Sigmoid colon (tissue), 4 donors: ENCODE data around the gene IRGM.

Source experiments
- EP300 ChIP-seq, 4 donors: sonication (generic); formaldehyde crosslinking; IDR thresholded peaks; one replicate each; pipeline ENCODE4 v1.6.1; 2017; ENCODE audit warnings: antibody characterized with exemption in 4 of 4
- POLR2AphosphoS5 ChIP-seq, 4 donors: sonication (generic); formaldehyde crosslinking; IDR thresholded peaks; one replicate each; pipeline ENCODE4 v1.6.1; 2017; ENCODE audit warnings: antibody characterized with exemption in 4 of 4
- TF ChIP-seq, protein P1 (sequence below), 4 experiments: fragments of 450-650 bp in 3 of 4; fragments of 200-600 bp in 1 of 4; IDR thresholded peaks; one replicate each; pipeline ENCODE4 v1.5.1; 2016 to 2019; ENCODE audit warnings: antibody characterized with exemption in 4 of 4, mild to moderate bottlenecking in 3 of 4, moderate library complexity in 2 of 4

- no peak for TF ChIP-seq EP300 (IDR thresholded peaks at IDR 0.05)
- TF ChIP-seq, protein P1, sequence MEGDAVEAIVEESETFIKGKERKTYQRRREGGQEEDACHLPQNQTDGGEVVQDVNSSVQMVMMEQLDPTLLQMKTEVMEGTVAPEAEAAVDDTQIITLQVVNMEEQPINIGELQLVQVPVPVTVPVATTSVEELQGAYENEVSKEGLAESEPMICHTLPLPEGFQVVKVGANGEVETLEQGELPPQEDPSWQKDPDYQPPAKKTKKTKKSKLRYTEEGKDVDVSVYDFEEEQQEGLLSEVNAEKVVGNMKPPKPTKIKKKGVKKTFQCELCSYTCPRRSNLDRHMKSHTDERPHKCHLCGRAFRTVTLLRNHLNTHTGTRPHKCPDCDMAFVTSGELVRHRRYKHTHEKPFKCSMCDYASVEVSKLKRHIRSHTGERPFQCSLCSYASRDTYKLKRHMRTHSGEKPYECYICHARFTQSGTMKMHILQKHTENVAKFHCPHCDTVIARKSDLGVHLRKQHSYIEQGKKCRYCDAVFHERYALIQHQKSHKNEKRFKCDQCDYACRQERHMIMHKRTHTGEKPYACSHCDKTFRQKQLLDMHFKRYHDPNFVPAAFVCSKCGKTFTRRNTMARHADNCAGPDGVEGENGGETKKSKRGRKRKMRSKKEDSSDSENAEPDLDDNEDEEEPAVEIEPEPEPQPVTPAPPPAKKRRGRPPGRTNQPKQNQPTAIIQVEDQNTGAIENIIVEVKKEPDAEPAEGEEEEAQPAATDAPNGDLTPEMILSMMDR (IDR thresholded peaks at IDR 0.05), result peak in 1 of 4 experiments; percentile 4
- TF ChIP-seq POLR2AphosphoS5 (IDR thresholded peaks at IDR 0.05), result no peak
Observed at GRCh38 chr5:150847334-150847695, 994 bp downstream of the IRGM start.
